A549 (cell line): ENCODE results near the gene COL13A1. TPM values are rescaled to one million over a fixed set of nuclear protein-coding genes. Genes with fewer than 3 reads are reported as not detected.

Experiments used
- ATAC-seq, 2 experiments: fragments of 200-7000 bp in 1 of 2; fragments of >200 bp in 1 of 2; cut with Nextera tagmentation in 1 of 2; cut with Tn5 transposase in 1 of 2; 3 replicates each; pipeline versions ENCODE4 v1.8.0 to v1.9.1; 2018 to 2020; ENCODE audit warnings: mild to moderate bottlenecking in 1 of 2, moderate library complexity in 1 of 2
- CTCF ChIA-PET: fragments of 300-600 bp; sonication (Branson Sonifier 250); formaldehyde crosslinking; extraction: SDS; loops from one replicate; lab custom pipeline; 2021; ENCODE audit warnings: antibody characterized with exemption, inconsistent platforms; lab: Yijun Ruan, JAX
- POLR2A ChIA-PET: fragments of 350-600 bp; formaldehyde crosslinking; extraction: SDS; loops from one replicate; lab custom pipeline; 2021; ENCODE audit warnings: antibody characterized with exemption, inconsistent platforms; lab: Yijun Ruan, JAX
- DNase-seq, 2 experiments: peaks; one replicate each; pipeline versions ENCODE4 v3.0.0 to v3.0.0-alpha.2; 2011 to 2016; ENCODE audit warnings: low read depth in 1 of 2, low spot score in 1 of 2
- FAIRE-seq: peaks from 2 replicates; lab custom pipeline; 2011; peaks lifted over from hg19 to GRCh38; lab: Jason Lieb, UNC
- H3K27ac ChIP-seq, 2 experiments: fragments of >200 bp; sonication (Bioruptor Twin); formaldehyde crosslinking; 3 replicates each; pipeline ENCODE4 v1.5.1; 2016 to 2017
- H3K4me1 ChIP-seq: fragments of >200 bp; sonication (Bioruptor Twin); formaldehyde crosslinking; 3 replicates; pipeline ENCODE4 v1.6.1; 2016
- H3K4me2 ChIP-seq: fragments of >200 bp; sonication (Bioruptor Twin); formaldehyde crosslinking; 3 replicates; pipeline ENCODE4 v1.6.1; 2016
- H3K4me3 ChIP-seq: fragments of >200 bp; sonication (Bioruptor Twin); formaldehyde crosslinking; 3 replicates; pipeline ENCODE4 v1.5.1; 2016
- H3K9me3 ChIP-seq: fragments of >200 bp; sonication (Bioruptor Twin); formaldehyde crosslinking; 3 replicates; pipeline ENCODE4 v1.6.1; 2016
- CBX2 ChIP-seq: fragments of 200-600 bp; sonication (generic); IDR thresholded peaks from 2 replicates; pipeline ENCODE4 v1.6.1; 2016; ENCODE audit warnings: low read depth, mild to moderate bottlenecking, borderline replicate concordance
- CTCF ChIP-seq: fragments of >200 bp; sonication (Bioruptor Twin); formaldehyde crosslinking; IDR thresholded peaks from 3 replicates; pipeline ENCODE4 v1.5.1; 2016
- ELK1 ChIP-seq: fragments of 150-350 bp; IDR thresholded peaks from 2 replicates; pipeline ENCODE4 v1.6.1; 2014; ENCODE audit warnings: low read depth, mild to moderate bottlenecking, low read length
- EP300 ChIP-seq, 2 experiments: fragments of >200 bp; sonication (Bioruptor Twin); formaldehyde crosslinking; IDR thresholded peaks; 2 replicates in 1 of 2; 3 replicates in 1 of 2; pipeline ENCODE4 v1.6.1; 2016 to 2017
- ESRRA ChIP-seq: fragments of 150-350 bp; IDR thresholded peaks from 2 replicates; pipeline ENCODE4 v1.6.1; 2014; ENCODE audit warnings: mild to moderate bottlenecking, low read length, borderline replicate concordance
- FOSB ChIP-seq: fragments of 250-450 bp; sonication (Bioruptor Pico); IDR thresholded peaks from 2 replicates; pipeline ENCODE4 v1.5.0; 2020; ENCODE audit warnings: mild to moderate bottlenecking, moderate library complexity
- HES2 ChIP-seq: fragments of >200 bp; sonication (Bioruptor Twin); formaldehyde crosslinking; IDR thresholded peaks from 2 replicates; pipeline ENCODE4 v1.6.1; 2016
- HMGXB4 ChIP-seq: fragments of 250-450 bp; sonication (Bioruptor Pico); IDR thresholded peaks from 2 replicates; pipeline ENCODE4 v1.5.0; 2021; ENCODE audit warnings: mild to moderate bottlenecking, moderate library complexity, borderline replicate concordance
- KDM5A ChIP-seq: fragments of 200-600 bp; sonication (generic); IDR thresholded peaks from 2 replicates; pipeline ENCODE4 v1.6.1; 2016; ENCODE audit warnings: antibody characterized with exemption, mild to moderate bottlenecking
- MAFK ChIP-seq: fragments of 450-650 bp; IDR thresholded peaks from 2 replicates; pipeline ENCODE4 v1.6.1; 2014; ENCODE audit not compliant: partially characterized antibody
- MYC ChIP-seq: IDR thresholded peaks from 2 replicates; pipeline ENCODE4 v1.6.1; 2012; ENCODE audit warnings: mild to moderate bottlenecking, inconsistent platforms, low read length, improper control_type of control experiment, borderline replicate concordance
- NFE2L2 ChIP-seq: fragments of 150-350 bp; conservative IDR thresholded peaks from 2 replicates; pipeline ENCODE4 v1.6.1; 2014; ENCODE audit warnings: low read length
- PBX3 ChIP-seq: IDR thresholded peaks from 2 replicates; pipeline ENCODE4 v1.6.1; 2012
- PHF8 ChIP-seq: fragments of 200-600 bp; sonication (generic); IDR thresholded peaks from 2 replicates; pipeline ENCODE4 v1.6.1; 2016; ENCODE audit warnings: low read depth, mild to moderate bottlenecking, antibody characterized with exemption, moderate library complexity, borderline replicate concordance
- POLR2A ChIP-seq: IDR thresholded peaks from 2 replicates; pipeline ENCODE4 v1.6.1; 2012; ENCODE audit warnings: mild to moderate bottlenecking, low read length
- RAD21 ChIP-seq, 2 experiments: fragments of >200 bp in 1 of 2; sonication (Bioruptor Twin) in 1 of 2; formaldehyde crosslinking in 1 of 2; IDR thresholded peaks in 1 of 2; conservative IDR thresholded peaks in 1 of 2; 2 replicates in 1 of 2; 3 replicates in 1 of 2; pipeline ENCODE4 v1.6.1; 2012 to 2018; ENCODE audit warnings: inconsistent platforms in 1 of 2
- SMC3 ChIP-seq: fragments of >200 bp; sonication (Bioruptor Twin); formaldehyde crosslinking; IDR thresholded peaks from 3 replicates; pipeline ENCODE4 v1.6.1; 2018; ENCODE audit warnings: inconsistent platforms
- TFCP2L1 ChIP-seq: fragments of 250-450 bp; sonication (Bioruptor Pico); IDR thresholded peaks from 2 replicates; pipeline ENCODE4 v1.5.0; 2021; ENCODE audit warnings: mild to moderate bottlenecking
- ZC3H11A ChIP-seq: fragments of 450-650 bp; IDR thresholded peaks from 2 replicates; pipeline ENCODE4 v1.6.1; 2014; ENCODE audit warnings: antibody characterized with exemption, mild to moderate bottlenecking
- ZFP36 ChIP-seq: fragments of 450-650 bp; IDR thresholded peaks from 2 replicates; pipeline ENCODE4 v1.6.1; 2014; ENCODE audit warnings: borderline replicate concordance; ENCODE audit not compliant: partially characterized antibody
- ZNF302 ChIP-seq: fragments of 250-450 bp; sonication (Bioruptor Pico); IDR thresholded peaks from 2 replicates; pipeline ENCODE4 v1.9.0; 2021; ENCODE audit warnings: inconsistent platforms, mild to moderate bottlenecking, moderate library complexity
- ZSCAN20 ChIP-seq: fragments of 250-450 bp; sonication (Bioruptor Pico); IDR thresholded peaks from 2 replicates; pipeline ENCODE4 v1.8.0; 2022; ENCODE audit warnings: mild to moderate bottlenecking, moderate library complexity
- WGBS: methylation state at CpG from one replicate; pipeline ENCODE4 v1.1.6; 2017; ENCODE audit errors: missing lambda C conversion rate; 5-methylcytosine and 5-hydroxymethylcytosine counted together
- polyA plus RNA-seq, 4 experiments: library from polyadenylated mRNA; depleted of rRNA in 3 of 4; stranded (reverse); fragments of >200 nt; fragmentation: RNase III in 1 of 4; extraction: RNeasy Plus Mini Kit Qiagen cat#74134 plus additional on column Dnase treatment in 1 of 4; gene quantifications; 2 replicates in 3 of 4; 3 replicates in 1 of 4; pipeline ENCODE4 v1.2.3, GENCODE V29; 2011 to 2017

The COL13A1 gene
- polyA plus RNA-seq, 2 of the 4 experiments (the other 2 are of a cell fraction), result 0.08 to 0.27 TPM

GRCh38 chr10:69787681-69788080 lies 14.0 kb upstream of the COL13A1 start:
- H3K4me2 ChIP-seq, result no peak overlapping the region
- no peaks in the 10 kb centered on the region for H3K4me1 ChIP-seq
- FAIRE-seq, result no peak
- no peak for TF ChIP-seq ZNF302 (CRISPR knock-in tag)
- no peak for TF ChIP-seq FOSB (CRISPR knock-in tag)
- TF ChIP-seq ZC3H11A, result no peak
- no peak for TF ChIP-seq ESRRA
- TF ChIP-seq ZFP36, result no peak
- no peak for TF ChIP-seq KDM5A
- no peak for TF ChIP-seq EP300 (IDR thresholded peaks at IDR 0.05)
- no peak for TF ChIP-seq HES2
- TF ChIP-seq, all 56 proteins: peak for 0
- no peak overlapping the region for H3K4me3 ChIP-seq
- H3K27ac ChIP-seq, result no peak overlapping the region
- no peak for DNase-seq
- CTCF ChIA-PET, result interaction anchor here (0.7 to 11.7 kb wide), 23 partner anchors 8 to 369 kb away, joined by 3 to 198 read pairs (median 4); partner anchors contain the start of gene COL13A1
- peaks cover 5% of the 10 kb centered on the region; the same call in 1 of the 3 replicates for H3K9me3 ChIP-seq
- POLR2A ChIA-PET, result no interaction called here
- no peak for ATAC-seq
- WGBS, result 57% methylated on average over 6 of the region's 6 CpGs

- no peak for FAIRE-seq
- ATAC-seq, result peak in 1 of 2 experiments; percentile 40; a peak in 2 of 6 replicates
- POLR2A ChIA-PET, result no interaction called here
Measured at GRCh38 chr10:69789164-69789576, 12.5 kb upstream of the COL13A1 start.

GRCh38 chr10:69791812-69792211 lies 9.9 kb upstream of the COL13A1 start:
- ChIA-PET CTCF (interaction anchor here (1.2 to 11.7 kb wide), 3 partner anchors 7 to 124 kb away, joined by 3 to 198 read pairs (median 104); partner anchors contain the start of gene COL13A1), POLR2A (no interaction called here)
- no peak for DNase-seq
- no peak for FAIRE-seq
- Histone ChIP-seq H3K4me3 (no peak overlapping the region), H3K9me3 (peaks cover 14% of the 10 kb centered on the region), H3K4me1 (no peaks in the 10 kb centered on the region), H3K27ac (no peak overlapping the region), H3K4me2 (no peak overlapping the region)
- WGBS, result 55% methylated on average over 5 of the region's 5 CpGs
- no peak for ATAC-seq
- TF ChIP-seq PBX3 (no peak), MYC (no peak), TFCP2L1 (no peak), SMC3 (no peak), POLR2A (no peak), ZSCAN20 (CRISPR knock-in tag) (no peak), CBX2 (no peak), ELK1 (no peak), MAFK (no peak), NFE2L2 (no peak), ZFP36 (no peak)

More at GRCh38 chr10:69789164-69789576, 12.5 kb upstream of the COL13A1 start:
- DNase-seq, result no peak
- Histone ChIP-seq H3K4me2 (no peak overlapping the region), H3K4me3 (no peak overlapping the region), H3K4me1 (no peaks in the 10 kb centered on the region), H3K27ac (no peak overlapping the region), H3K9me3 (peaks cover 4% of the 10 kb centered on the region; the same call in 1 of the 3 replicates)
- WGBS, result 48% methylated on average over 4 of the region's 4 CpGs
- no peak for TF ChIP-seq HMGXB4
- TF ChIP-seq PHF8, result no peak
- TF ChIP-seq RAD21 (conservative IDR thresholded peaks at IDR 0.05 in 1 of 2, IDR thresholded peaks at IDR 0.05 in 1 of 2), result peak in 1 of 2 experiments; percentile 26; a peak in 1 of 5 replicates
- peak; percentile 52 for TF ChIP-seq CTCF
- CTCF ChIA-PET, result interaction anchor here (0.6 to 11.7 kb wide), 18 partner anchors 9 to 297 kb away, joined by 3 to 198 read pairs (median 6); partner anchors contain the start of gene COL13A1
